Bone marrow (tissue), 2 donors: ENCODE results near the gene DCTPP1.

Source experiments
- DNase-seq, 2 donors: peaks; one replicate each; lab custom pipeline; 2025; lab: John Stamatoyannopoulos, UW

The DCTPP1 gene

GRCh38 chr16:30447512-30448226 is 17.8 kb upstream of the DCTPP1 start:
- no peak for DNase-seq

GRCh38 chr16:30446203-30446595 is 16.4 kb upstream of the DCTPP1 start:
- no peak for DNase-seq

DNA sequence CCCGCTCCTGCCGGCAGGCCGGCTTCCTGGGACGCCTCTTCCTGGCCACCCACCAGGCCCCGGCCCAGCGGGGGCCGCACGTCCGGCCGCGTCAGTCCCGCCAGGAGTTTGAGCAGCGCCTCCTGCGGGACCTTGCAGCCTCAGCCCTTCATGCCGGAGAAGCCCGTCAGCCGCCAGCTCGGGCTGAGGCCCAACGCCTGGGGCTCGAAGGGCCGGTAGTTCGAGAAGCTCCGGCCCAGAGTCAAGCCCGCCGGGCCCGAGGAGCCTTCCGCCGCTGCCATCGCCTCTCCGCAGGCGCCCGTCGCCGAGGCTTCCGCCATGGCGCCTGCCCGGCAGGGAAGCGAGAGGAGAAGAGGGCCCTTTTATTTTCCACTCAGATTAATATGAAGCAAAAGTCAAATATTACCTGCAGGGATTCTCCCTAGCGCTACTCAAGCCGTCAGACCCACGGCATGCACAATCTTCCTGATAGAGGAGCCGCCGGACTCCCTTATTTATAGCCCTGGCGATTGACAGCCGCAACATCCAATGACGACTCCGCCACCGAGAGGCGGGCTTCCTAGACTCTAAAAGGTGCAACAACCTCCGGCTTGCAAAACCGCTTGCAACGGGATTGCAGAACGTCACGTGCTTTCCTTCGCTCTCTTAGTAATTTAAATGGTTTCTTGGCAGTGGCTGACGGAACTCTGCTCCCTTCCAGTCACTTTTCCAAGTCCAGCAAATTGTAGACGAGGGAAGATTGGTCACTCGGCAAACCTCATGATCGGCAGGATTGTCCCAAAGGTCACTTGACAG is 15.8 kb upstream of the DCTPP1 start, which contains the start of gene SEPHS2:
TSS of gene SEPHS2 (minus strand) at position 467 of the 795 bp plus-strand sequence. CDS start at position 320, 147 bp downstream.
- peak; percentile 85 to 94 for DNase-seq

DNA sequence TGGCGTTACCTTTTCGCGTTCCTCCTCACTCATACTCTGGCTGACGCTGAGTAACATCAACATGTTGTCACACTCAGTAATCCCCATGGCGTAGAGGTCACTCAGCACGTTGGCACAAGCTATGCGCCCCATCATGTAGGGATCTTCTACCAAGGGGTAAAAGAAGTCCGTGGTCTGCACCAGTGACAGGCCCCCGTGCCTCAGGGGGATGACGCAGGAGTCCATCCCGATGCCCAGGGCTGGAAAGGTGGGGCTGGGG is 15.2 kb upstream of the DCTPP1 start:
- no peak for DNase-seq

DNA sequence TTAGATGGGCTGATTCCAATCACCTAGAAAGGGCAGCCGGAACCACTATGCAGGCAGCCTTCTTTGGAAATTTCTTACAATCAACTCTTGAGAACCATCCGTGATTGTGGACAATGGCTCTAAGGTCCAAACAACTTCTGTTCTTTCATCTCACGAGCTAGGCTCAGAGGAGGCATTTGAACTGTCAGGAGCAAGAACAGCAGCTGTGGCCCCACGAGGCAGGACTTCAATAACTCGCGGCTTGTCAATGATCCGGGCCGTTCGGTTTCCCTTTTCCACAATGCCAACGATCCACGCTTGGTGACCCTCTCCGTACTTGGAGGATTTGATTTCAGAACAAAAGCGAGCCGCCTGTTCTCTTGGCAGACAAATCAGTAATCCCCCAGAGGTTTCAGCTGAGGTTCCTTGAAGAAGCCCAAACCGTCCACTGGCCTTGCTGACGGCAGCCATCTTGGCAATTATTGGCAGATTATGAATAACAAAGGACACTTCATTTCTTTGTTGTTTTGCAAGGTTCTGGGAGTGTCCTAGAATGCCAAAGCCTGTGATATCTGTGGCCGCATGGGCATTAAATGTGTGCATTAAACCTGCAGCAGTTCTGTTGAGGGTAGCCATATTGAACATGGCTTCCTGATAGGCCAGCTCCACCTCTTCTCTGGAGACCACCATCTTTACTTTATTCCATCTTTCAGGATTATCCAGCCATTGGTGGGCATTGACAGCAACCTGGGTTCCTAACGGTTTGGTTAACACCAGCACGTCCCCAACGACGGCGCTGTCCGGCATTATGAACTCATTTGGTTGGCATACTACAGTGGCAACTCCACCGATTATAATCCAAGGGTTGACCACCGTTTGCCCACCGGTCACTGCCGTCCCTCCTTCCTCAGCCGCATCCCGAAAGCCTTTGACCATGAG is 14.7 kb upstream of the DCTPP1 start:
- no peak for DNase-seq

DNA sequence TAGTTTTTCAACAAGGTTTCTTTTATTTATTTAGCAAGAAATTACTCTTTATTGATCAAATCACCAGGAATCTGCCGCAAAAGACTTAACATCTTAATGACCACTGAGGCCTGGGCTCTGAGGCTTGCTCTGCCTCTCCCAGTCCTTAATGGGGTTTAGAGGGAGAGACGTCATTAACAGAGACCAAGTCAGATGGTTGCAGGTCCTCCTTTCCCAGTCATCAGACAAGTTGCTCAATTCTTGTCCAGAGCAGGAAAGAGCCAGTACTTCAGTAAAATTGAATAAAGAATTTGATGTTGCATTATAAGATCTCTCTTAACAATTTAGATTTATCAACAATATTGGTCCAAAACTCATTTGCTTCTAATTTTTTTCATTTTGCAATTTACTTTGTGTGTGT is 13.8 kb upstream of the DCTPP1 start:
- no peak for DNase-seq

- peak in 1 of 2 donors; percentile 22 for DNase-seq
Measured at GRCh38 chr16:30439720-30440348, 10.0 kb upstream of the DCTPP1 start.

DNA sequence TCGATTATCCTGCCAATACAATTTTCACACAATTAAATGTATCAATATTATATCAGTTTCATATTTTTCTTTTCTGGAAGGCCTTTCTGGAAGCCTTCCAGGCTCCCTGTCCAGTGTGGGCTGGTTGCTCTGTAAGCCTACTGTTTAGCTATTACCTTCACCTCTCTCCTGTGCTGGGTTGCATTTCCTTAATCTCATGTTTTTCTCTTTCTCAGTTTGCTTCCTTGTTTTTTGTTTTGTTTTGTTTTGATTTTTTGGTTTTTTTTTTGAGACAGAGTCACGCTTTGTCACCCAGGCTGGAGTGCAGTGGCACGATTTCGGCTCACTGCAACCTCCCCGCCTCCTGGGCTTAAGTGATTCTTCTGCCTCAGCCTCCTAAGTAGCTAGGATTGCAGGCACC is 9.0 kb upstream of the DCTPP1 start:
- no peak for DNase-seq

GRCh38 chr16:30437511-30438046 is 7.7 kb upstream of the DCTPP1 start:
- no peak for DNase-seq

GRCh38 chr16:30434852-30435251 is 5.0 kb upstream of the DCTPP1 start:
- DNase-seq: no peak

GRCh38 chr16:30430428-30430970 is 669 bp upstream of the DCTPP1 start:
- DNase-seq: no peak

DNA sequence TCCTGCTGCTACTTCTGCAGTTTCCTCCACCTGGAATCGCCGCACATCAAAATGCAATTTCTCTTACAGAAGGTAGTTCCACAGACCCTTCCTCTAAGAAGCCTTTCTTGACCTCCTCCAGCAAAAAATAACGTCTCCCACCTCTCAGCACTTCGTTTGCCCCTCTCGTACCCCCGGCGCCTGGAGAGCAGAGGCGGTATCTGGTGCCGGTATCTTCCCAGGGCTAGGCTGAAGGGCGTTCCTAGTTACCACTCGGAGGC is 482 bp downstream of the DCTPP1 start:
- no peak for DNase-seq

- DNase-seq: no peak
Measured at GRCh38 chr16:30428055-30428454, 1.8 kb downstream of the DCTPP1 start.

GRCh38 chr16:30421010-30421409 is 8.8 kb downstream of the DCTPP1 start:
- DNase-seq: no peak

- DNase-seq: no peak
Measured at GRCh38 chr16:30418350-30419181, 11.3 kb downstream of the DCTPP1 start.

- peak; percentile 49 to 75 for DNase-seq
Measured at GRCh38 chr16:30417529-30418349, 12.1 kb downstream of the DCTPP1 start.

- no peak for DNase-seq
Measured at GRCh38 chr16:30416624-30417528, 13.0 kb downstream of the DCTPP1 start.

DNA sequence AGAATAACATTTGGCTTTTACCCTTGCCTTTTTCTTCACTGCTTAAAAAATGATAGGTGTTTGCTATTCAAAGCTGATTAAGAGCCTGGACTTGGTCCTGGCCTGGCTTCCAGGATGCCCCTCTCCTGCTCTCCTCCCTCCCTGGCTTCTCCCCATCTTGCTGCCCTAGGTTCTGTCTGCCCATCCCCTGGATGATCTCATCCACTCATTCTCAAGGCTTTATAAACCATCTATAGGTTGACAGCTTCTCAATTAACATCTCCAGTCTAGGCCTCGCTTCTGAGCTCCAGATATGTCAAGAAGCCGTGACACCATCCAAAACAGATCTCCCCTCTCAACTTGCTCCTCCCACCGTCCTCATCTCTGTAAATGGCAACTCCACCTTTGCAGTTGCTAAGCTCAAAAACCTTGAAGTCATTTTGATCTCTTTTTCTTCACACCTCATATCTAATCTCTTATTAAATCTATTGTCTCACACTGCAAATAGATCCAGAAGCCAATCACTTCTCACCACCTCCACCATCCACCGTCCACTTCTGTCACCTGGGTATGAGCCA is 13.7 kb downstream of the DCTPP1 start:
- no peak for DNase-seq

- no peak for DNase-seq
Measured at GRCh38 chr16:30414159-30414558, 15.7 kb downstream of the DCTPP1 start.
